SK-N-SH (cell line): ENCODE results near the gene TNN. TPM values are rescaled to one million over a fixed set of nuclear protein-coding genes. Genes with fewer than 3 reads are reported as not detected.

Source experiments
- CTCF ChIA-PET: fragments of 300-600, 350-600 bp; formaldehyde crosslinking; extraction: SDS; loops from one replicate; lab custom pipeline; 2021; lab: Yijun Ruan, JAX
- POLR2A ChIA-PET: fragments of 350-600 bp; sonication (Branson Sonifier 250); formaldehyde crosslinking; extraction: SDS; loops from one replicate; lab custom pipeline; 2020; ENCODE audit warnings: antibody characterized with exemption, inconsistent platforms; lab: Yijun Ruan, JAX
- DNase-seq: peaks from one replicate; pipeline ENCODE4 v3.0.0; 2012
- H2AFZ ChIP-seq: fragments of 200-600 bp; sonication (generic); 2 replicates; pipeline ENCODE4 v1.8.1; 2016; ENCODE audit warnings: antibody characterized with exemption, mild to moderate bottlenecking, low read depth
- H3F3A ChIP-seq: fragments of 200-600 bp; sonication (generic); replicated peaks from 2 replicates; pipeline ENCODE3; 2016; ENCODE audit warnings: antibody characterized with exemption, mild to moderate bottlenecking; ENCODE audit not compliant: insufficient read depth
- H3K27ac ChIP-seq, 2 experiments: fragments of 200-500 bp in 1 of 2; fragments of 200-600 bp in 1 of 2; sonication (Bioruptor generic) in 1 of 2; sonication (generic), shearing (Covaris generic) in 1 of 2; 2 replicates each; pipeline versions ENCODE4 v1.5.1 to v1.6.1; 2014 to 2016; ENCODE audit warnings: low read depth in 2 of 2, inconsistent platforms in 1 of 2, low read length in 1 of 2, mild to moderate bottlenecking in 1 of 2, mixed read lengths in 1 of 2
- H3K27me3 ChIP-seq: fragments of 200-600 bp; sonication (generic), shearing (Covaris generic); 2 replicates; pipeline ENCODE4 v1.6.1; 2016; ENCODE audit warnings: mixed run types; ENCODE audit not compliant: insufficient read depth
- H3K36me3 ChIP-seq, 2 experiments: fragments of 200-500 bp in 1 of 2; fragments of 200-600 bp in 1 of 2; sonication (Bioruptor generic) in 1 of 2; sonication (generic) in 1 of 2; replicated peaks in 1 of 2; 2 replicates each; pipeline versions ENCODE3 to v1.5.1; 2014 to 2016; ENCODE audit warnings: low read length in 1 of 2, mild to moderate bottlenecking in 1 of 2; ENCODE audit not compliant: insufficient read depth in 2 of 2, control insufficient read depth in 1 of 2
- H3K4me1 ChIP-seq, 2 experiments: fragments of 200-500 bp in 1 of 2; fragments of 200-600 bp in 1 of 2; sonication (Bioruptor generic) in 1 of 2; sonication (generic), shearing (Covaris generic) in 1 of 2; 2 replicates each; pipeline versions ENCODE4 v1.5.1 to v1.6.1; 2014 to 2016; ENCODE audit warnings: low read depth in 1 of 2, low read length in 1 of 2, mixed run types in 1 of 2; ENCODE audit not compliant: insufficient read depth in 2 of 2, control insufficient read depth in 1 of 2
- H3K4me2 ChIP-seq: fragments of 200-600 bp; sonication (generic), shearing (Covaris generic); 2 replicates; pipeline ENCODE4 v1.6.1; 2017; ENCODE audit warnings: mixed run types
- H3K4me3 ChIP-seq, 2 experiments: fragments of 200-500 bp in 1 of 2; fragments of 200-600 bp in 1 of 2; sonication (Bioruptor generic) in 1 of 2; sonication (generic), shearing (Covaris generic) in 1 of 2; 2 replicates each; pipeline versions ENCODE4 v1.5.1 to v1.8.1; 2014 to 2016; ENCODE audit warnings: low read depth in 2 of 2, inconsistent platforms in 1 of 2, low read length in 1 of 2, mild to moderate bottlenecking in 1 of 2, mixed read lengths in 1 of 2, moderate library complexity in 1 of 2
- H3K79me2 ChIP-seq: fragments of 200-600 bp; sonication (generic); 2 replicates; pipeline ENCODE4 v1.8.1; 2017; ENCODE audit warnings: mild to moderate bottlenecking; ENCODE audit not compliant: insufficient read depth
- H3K9ac ChIP-seq: fragments of 200-600 bp; sonication (generic); 2 replicates; pipeline ENCODE4 v1.6.1; 2017; ENCODE audit warnings: mixed run types
- H3K9me2 ChIP-seq: fragments of 200-600 bp; sonication (generic); 2 replicates; pipeline ENCODE4 v1.6.1; 2017; ENCODE audit warnings: mixed run types
- H3K9me3 ChIP-seq: fragments of 200-600 bp; sonication (generic); 2 replicates; pipeline ENCODE4 v1.6.1; 2017; ENCODE audit warnings: mixed run types, mild to moderate bottlenecking, moderate library complexity
- H4K20me1 ChIP-seq: fragments of 200-600 bp; sonication (generic); 2 replicates; pipeline ENCODE4 v1.6.1; 2017; ENCODE audit warnings: mild to moderate bottlenecking, mixed run types; ENCODE audit not compliant: insufficient read depth
- EP300 ChIP-seq, 2 experiments: IDR thresholded peaks; 2 replicates each; pipeline versions ENCODE4 v1.4.0 to v1.6.1; 2012; ENCODE audit warnings: borderline replicate concordance in 1 of 2, low read depth in 1 of 2, low read length in 1 of 2
- FOSL2 ChIP-seq: IDR thresholded peaks from 2 replicates; pipeline ENCODE4 v1.4.0; 2012; ENCODE audit warnings: low read depth, mild to moderate bottlenecking, moderate library complexity, borderline replicate concordance
- FOXJ3 ChIP-seq: sonication (generic); formaldehyde crosslinking; IDR thresholded peaks from 2 replicates; pipeline ENCODE4 v1.5.1; 2020; ENCODE audit warnings: mild to moderate bottlenecking, missing genetic modification reagents
- GATA2 ChIP-seq: sonication (generic); formaldehyde crosslinking; IDR thresholded peaks from 2 replicates; pipeline ENCODE4 v1.5.0; 2020; ENCODE audit warnings: mild to moderate bottlenecking, missing genetic modification reagents
- MXI1 ChIP-seq: IDR thresholded peaks from 2 replicates; pipeline ENCODE4 v1.6.1; 2012; ENCODE audit warnings: mild to moderate bottlenecking, low read depth, low read length, improper control_type of control experiment
- POLR2AphosphoS5 ChIP-seq: IDR thresholded peaks from 2 replicates; pipeline ENCODE4 v1.6.1; 2012; ENCODE audit warnings: low read depth, low read length
- RAD21 ChIP-seq: IDR thresholded peaks from 2 replicates; pipeline ENCODE4 v1.6.1; 2012; ENCODE audit warnings: mild to moderate bottlenecking, low read length
- RXRA ChIP-seq: IDR thresholded peaks from 2 replicates; pipeline ENCODE4 v1.4.0; 2012; ENCODE audit warnings: low read depth, mild to moderate bottlenecking, borderline replicate concordance
- SIN3A ChIP-seq: IDR thresholded peaks from 2 replicates; pipeline ENCODE4 v1.6.1; 2012; ENCODE audit warnings: low read depth, mild to moderate bottlenecking, low read length, moderate library complexity, borderline replicate concordance
- SMC3 ChIP-seq: IDR thresholded peaks from 2 replicates; pipeline ENCODE4 v1.6.1; 2012; ENCODE audit warnings: low read depth, low read length, improper control_type of control experiment
- TCF12 ChIP-seq: IDR thresholded peaks from 2 replicates; pipeline ENCODE4 v1.4.0; 2012
- YY1 ChIP-seq: IDR thresholded peaks from 2 replicates; pipeline ENCODE4 v1.4.0; 2012; ENCODE audit warnings: low read depth, mild to moderate bottlenecking
- ZBTB33 ChIP-seq: IDR thresholded peaks from 2 replicates; pipeline ENCODE4 v1.4.0; 2012; ENCODE audit warnings: low read depth, borderline replicate concordance
- WGBS: methylation state at CpG from one replicate; pipeline ENCODE4 v1.1.6; 2017; ENCODE audit warnings: low lambda C conversion rate; 5-methylcytosine and 5-hydroxymethylcytosine counted together
- polyA plus RNA-seq, 3 experiments: library from polyadenylated mRNA; depleted of rRNA; stranded (reverse); fragments of >200 nt; gene quantifications; 2 replicates each; pipeline ENCODE4 v1.2.3, GENCODE V29; 2012
- TF ChIP-seq, protein P1 (sequence below): IDR thresholded peaks from 2 replicates; pipeline ENCODE4 v1.6.1; 2012; ENCODE audit warnings: mild to moderate bottlenecking, low read depth, low read length, moderate library complexity

The TNN gene
- polyA plus RNA-seq, 1 of the 3 experiments (the other 2 are of a cell fraction): not detected

DNA sequence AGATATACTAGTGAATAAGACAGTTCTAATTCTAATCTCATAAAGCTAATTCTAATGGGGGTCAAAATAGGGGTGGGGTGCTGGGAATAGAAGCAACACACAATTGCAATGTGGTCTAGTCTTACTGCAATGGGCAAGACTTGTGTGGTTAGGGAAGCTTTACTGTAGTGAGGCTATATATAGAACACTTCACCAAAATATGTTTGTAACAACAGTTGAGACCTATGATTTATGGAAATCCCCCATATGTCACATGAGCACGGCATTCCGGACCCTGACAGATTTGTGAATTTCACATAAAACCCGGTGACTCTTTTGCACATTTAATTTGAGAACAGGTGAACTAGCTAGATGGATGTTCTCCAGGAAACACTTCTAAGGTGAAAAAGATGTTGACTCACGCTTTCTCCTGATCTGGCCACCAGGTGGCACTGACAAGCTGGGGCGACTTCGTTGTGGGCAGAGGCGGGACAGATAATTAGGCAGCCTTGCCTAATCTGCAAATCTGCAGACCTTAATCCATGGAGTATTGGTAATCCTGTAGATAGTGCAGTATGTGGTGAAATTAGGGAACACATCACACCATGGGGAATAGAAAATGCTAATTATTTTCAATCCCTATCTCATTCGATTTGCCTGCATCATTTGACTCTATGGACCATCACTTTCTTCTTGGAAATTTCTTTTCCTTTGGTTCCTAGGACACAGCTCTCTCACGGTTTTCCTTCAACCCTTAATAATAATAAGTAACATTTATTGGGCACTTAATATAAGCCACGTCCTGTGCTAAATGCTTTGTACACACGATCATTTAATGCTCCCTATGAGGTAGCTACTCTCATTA lies 87.2 kb downstream of the TNN start (continued):
- TF ChIP-seq FOXJ3 (CRISPR knock-in tag) (no peak), ZBTB33 (no peak), POLR2AphosphoS5 (no peak), SMC3 (peak; percentile 85), TCF12 (no peak)

DNA sequence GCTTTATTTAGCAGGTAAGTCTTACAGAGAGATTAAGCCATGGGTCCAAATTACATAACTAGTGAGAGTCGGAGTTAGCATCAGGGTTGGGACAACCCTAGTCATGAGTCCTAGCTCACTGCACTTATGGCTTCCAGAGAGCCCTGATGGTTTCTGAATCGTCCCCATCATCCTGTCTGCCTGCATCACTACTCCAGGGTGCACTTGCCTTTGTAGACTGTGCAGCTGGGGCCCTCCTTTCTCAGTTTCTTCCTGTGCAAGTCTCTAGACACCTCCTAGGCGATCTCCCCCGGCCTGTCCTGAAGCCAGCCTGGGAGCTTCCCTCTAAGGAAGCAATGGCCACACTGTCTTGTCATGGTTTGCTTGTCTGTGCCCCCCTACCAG lies 87.8 kb downstream of the TNN start:
- Histone ChIP-seq H3K4me3 (no peak overlapping the region), H4K20me1 (no peaks in the 10 kb centered on the region), H3K27me3 (0 out of 2 replicates have a peak, but pooled peaks cover 10% of the 10 kb centered on the region), H3K36me3 (no peaks in the 10 kb centered on the region), H3K9ac (no peak overlapping the region), H3K4me2 (no peak overlapping the region), H3K9me3 (no peaks in the 10 kb centered on the region), H3K9me2 (no peaks in the 10 kb centered on the region), H3K4me1 (no peaks in the 10 kb centered on the region), H2AFZ (no peak overlapping the region), H3F3A (no peaks in the 10 kb centered on the region), H3K27ac (no peak overlapping the region), H3K79me2 (no peaks in the 10 kb centered on the region)
- CTCF ChIA-PET: interaction anchor here (0.7 to 9.1 kb wide), 61 partner anchors 9 to 1688 kb away, joined by 3 to 176 read pairs (median 5); partner anchors contain the start of genes KIAA0040 and TNR
- WGBS: 30% methylated on average over 4 of the region's 4 CpGs
- TF ChIP-seq GATA2: no peak
- TF ChIP-seq, protein P1, sequence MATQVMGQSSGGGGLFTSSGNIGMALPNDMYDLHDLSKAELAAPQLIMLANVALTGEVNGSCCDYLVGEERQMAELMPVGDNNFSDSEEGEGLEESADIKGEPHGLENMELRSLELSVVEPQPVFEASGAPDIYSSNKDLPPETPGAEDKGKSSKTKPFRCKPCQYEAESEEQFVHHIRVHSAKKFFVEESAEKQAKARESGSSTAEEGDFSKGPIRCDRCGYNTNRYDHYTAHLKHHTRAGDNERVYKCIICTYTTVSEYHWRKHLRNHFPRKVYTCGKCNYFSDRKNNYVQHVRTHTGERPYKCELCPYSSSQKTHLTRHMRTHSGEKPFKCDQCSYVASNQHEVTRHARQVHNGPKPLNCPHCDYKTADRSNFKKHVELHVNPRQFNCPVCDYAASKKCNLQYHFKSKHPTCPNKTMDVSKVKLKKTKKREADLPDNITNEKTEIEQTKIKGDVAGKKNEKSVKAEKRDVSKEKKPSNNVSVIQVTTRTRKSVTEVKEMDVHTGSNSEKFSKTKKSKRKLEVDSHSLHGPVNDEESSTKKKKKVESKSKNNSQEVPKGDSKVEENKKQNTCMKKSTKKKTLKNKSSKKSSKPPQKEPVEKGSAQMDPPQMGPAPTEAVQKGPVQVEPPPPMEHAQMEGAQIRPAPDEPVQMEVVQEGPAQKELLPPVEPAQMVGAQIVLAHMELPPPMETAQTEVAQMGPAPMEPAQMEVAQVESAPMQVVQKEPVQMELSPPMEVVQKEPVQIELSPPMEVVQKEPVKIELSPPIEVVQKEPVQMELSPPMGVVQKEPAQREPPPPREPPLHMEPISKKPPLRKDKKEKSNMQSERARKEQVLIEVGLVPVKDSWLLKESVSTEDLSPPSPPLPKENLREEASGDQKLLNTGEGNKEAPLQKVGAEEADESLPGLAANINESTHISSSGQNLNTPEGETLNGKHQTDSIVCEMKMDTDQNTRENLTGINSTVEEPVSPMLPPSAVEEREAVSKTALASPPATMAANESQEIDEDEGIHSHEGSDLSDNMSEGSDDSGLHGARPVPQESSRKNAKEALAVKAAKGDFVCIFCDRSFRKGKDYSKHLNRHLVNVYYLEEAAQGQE: no peak
- TF ChIP-seq SIN3A: no peak
- TF ChIP-seq EP300 (IDR thresholded peaks at IDR 0.05; ENCODE audit: borderline replicate concordance in 1 of 2, low read depth in 1 of 2, low read length in 1 of 2): no peak
- TF ChIP-seq RXRA: no peak
- no peak for TF ChIP-seq MXI1
- no peak for TF ChIP-seq FOSL2
- no peak for TF ChIP-seq RAD21
- TF ChIP-seq YY1: no peak
- DNase-seq: no peak
- POLR2A ChIA-PET: no interaction called here
